Activated naive CD4-positive, alpha-beta T cell treated with anti-CD3 and anti-CD28 coated beads, Interleukin-2, amount 50 U/mL, for 24 hours (primary cell): ENCODE results near the gene FRMD1.

Experiments used
- H3K27ac Mint-ChIP-seq: one replicate; pipeline ENCODE4 v1.8.0; 2021; ENCODE audit warnings: mild to moderate bottlenecking, mixed read lengths
- H3K27me3 Mint-ChIP-seq: one replicate; pipeline ENCODE4 v1.8.0; 2021; ENCODE audit warnings: mixed read lengths
- H3K36me3 Mint-ChIP-seq: one replicate; pipeline ENCODE4 v1.8.0; 2021; ENCODE audit warnings: mixed read lengths
- H3K4me1 Mint-ChIP-seq: one replicate; pipeline ENCODE4 v1.8.0; 2021; ENCODE audit warnings: mixed read lengths
- H3K4me3 Mint-ChIP-seq: one replicate; pipeline ENCODE4 v1.8.0; 2021; ENCODE audit warnings: mild to moderate bottlenecking, mixed read lengths
- H3K9me3 Mint-ChIP-seq: one replicate; pipeline ENCODE4 v1.8.0; 2021; ENCODE audit warnings: mixed read lengths

FRMD1 gene

DNA sequence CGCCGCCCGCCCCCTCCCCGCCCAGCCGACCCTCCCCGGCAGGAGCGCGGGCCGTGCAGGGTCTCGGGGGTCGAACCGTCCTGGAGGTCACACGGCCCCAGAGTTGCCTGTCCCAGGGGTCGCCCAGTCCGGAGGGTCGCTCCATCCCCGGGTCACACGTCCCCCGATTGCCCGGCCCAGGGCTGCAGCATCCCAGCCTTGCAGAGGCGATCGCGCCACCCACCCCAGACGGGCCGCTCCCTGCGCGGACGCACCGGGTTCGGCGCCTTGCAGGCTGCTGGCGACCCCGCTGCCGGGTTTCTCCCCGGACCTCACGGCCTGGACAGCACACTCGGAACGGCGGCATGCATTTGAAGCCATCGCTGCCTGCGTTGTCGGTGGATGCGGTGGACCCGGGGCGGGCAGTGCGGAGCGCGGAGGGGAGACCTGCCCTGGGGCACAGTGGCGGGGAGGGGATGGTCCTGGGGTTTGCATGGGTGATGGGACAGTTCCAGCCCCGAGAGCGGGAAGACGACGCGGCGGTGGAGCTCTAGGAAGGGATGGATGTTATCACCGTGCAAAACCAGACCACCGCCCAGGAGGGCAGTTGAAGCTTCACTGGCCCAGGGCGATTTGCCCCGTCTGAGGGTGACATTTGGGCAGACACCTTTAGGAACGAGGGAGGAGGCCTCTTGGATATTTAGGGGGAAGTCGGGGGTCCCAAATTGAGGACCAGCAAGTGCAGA lies 22.7 kb upstream of the FRMD1 start:
- Mint-ChIP-seq H3K27me3 (peaks cover 33% of the 10 kb centered on the region), H3K27ac (no peak overlapping the region), H3K4me1 (no peaks in the 10 kb centered on the region), H3K9me3 (no peaks in the 10 kb centered on the region), H3K4me3 (no peak overlapping the region), H3K36me3 (no peaks in the 10 kb centered on the region)

DNA sequence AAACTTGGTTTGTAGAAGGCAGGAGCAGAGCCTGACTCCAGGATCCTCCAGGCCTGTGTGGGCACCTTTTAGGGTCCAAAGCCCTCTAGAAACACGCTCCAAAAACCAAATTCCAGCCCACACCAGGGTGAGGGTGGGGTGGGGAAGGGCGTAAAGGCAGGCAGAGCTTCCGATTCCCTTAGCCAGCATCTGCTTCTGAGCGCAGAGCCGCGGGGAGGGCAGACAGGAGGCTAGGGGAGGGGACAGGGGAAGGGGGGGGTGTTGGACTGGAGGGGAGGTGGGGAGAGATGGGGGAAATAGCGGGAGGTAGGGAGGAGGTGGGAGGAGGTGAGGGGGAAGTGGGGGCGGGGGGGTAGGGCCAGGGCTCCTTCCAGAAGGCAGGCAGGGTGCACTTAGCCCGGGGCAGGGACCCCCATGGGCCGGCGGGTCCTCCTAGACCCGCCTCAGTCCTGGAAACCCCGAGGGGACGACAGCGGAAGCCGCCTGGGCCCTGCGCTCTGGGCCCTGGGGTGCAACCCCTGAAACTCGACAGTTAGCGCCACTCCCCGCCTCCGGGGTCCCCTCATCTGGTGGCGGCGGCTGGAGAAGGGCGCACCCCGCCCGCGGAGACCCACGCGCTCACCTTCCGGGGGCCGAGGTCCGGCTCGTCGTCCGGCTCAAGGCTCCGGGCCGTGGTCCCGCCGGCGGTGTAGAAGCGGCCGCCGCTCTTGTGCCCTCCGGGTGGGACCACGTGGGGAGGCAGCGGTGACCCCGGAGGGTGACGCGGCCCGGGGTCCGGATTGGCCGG lies 22.0 kb upstream of the FRMD1 start:
- Mint-ChIP-seq H3K4me1 (no peaks in the 10 kb centered on the region), H3K36me3 (no peaks in the 10 kb centered on the region), H3K4me3 (no peak overlapping the region), H3K27ac (no peak overlapping the region), H3K9me3 (no peaks in the 10 kb centered on the region), H3K27me3 (peaks cover 33% of the 10 kb centered on the region)

DNA sequence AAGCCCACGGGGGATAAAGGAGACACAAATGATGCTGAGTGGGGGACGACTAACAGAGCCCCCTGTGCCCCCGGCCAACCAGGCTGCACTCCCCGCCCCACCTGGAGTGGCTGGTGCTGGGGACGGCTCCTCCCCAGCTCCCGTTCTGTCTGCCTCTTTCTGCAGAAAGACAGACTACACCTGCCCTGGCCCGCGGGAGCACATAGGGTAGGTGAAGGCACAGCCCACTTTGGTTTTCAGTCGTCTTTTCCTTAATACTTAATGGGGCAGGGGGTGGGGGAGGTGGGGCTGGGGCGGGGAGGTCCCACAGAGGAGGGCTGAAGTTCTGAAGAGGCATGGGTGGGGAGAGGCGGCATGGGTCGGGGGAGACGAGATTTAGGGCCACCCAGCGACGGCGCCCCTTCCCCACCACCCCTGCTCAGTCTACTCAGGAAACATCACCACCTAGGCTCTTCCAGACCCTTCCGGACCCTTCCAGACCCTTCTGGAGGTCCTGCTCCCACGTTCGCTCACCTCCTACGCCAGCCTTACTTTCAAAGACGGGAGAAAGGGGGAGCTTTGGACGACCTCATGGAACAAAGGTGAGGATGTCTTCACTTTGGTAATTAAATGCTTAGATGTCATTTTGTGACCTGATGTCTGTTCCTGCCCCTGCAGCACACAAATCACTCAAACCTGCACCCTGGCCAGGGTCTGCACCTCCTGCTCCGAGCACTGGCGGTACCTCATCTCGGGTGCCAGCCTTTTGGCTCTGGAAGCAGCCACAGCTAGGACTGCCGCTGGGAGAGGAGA lies 21.2 kb upstream of the FRMD1 start:
- Mint-ChIP-seq H3K27me3 (peaks cover 30% of the 10 kb centered on the region), H3K27ac (no peak overlapping the region), H3K4me3 (no peak overlapping the region), H3K36me3 (no peaks in the 10 kb centered on the region), H3K4me1 (no peaks in the 10 kb centered on the region), H3K9me3 (no peaks in the 10 kb centered on the region)

DNA sequence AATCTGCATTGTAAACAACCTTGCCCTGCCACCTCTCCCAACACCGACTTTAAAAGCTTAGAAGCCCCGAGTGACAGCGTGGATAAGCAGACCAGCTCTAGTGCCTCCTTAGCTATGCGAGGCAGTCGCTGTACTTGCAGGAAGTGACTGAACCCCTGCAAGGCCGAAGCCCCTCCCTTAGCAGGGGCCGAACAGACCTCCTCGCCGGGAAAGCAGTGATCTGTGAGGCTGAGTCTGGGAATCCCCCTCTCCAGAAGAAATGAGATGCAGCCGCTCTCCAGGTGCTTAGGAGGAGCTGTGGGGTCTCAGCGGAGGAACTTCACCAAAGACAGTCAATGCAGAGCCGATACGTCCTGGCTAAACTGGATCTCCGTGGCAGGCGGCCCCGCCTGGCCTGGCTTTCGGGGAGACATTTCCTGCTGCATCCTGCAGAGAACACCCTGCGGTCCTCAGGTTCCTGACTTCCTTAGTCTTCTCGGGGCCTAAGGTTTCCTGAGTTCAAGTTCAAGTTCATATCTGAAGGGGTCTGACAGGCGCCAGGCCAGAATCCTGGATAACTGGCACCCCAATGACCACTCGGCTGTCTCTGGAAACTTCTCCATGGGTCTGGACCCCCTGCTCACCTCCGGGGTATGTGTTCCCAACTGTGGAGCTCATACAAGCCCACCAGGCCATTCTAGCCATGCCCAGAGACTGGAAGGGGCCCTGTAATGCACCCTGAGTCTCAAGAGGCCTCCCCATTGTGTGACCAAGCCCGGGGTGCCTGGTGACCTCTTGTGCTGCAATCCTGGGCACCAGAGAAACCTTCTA lies 20.4 kb upstream of the FRMD1 start:
- Mint-ChIP-seq H3K36me3 (no peaks in the 10 kb centered on the region), H3K27ac (no peak overlapping the region), H3K27me3 (peaks cover 24% of the 10 kb centered on the region), H3K4me1 (no peaks in the 10 kb centered on the region), H3K4me3 (no peak overlapping the region), H3K9me3 (no peaks in the 10 kb centered on the region)

DNA sequence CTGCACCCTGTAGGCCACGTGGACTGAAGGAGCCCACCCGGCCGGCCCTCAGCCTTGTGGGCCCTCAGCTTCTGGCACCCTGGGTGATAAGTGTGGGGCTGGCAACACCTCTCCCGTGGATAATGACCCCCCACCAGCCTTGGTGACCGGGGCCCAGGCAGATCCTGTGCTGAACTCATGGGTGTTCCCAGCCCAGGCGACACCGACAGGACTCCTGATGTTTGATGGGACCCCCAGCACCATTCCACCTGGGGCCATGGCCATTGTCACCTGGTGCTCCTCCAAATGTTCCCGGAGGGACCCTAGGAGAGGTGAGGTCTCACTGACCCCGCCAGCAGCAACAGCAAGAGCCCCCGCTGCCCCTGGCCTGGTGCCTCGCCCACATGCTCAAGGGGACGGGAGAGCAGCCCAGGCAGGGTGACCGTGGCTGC lies 19.4 kb upstream of the FRMD1 start:
- Mint-ChIP-seq H3K27me3 (peaks cover 21% of the 10 kb centered on the region), H3K4me3 (no peak overlapping the region), H3K36me3 (no peaks in the 10 kb centered on the region), H3K9me3 (no peaks in the 10 kb centered on the region), H3K27ac (no peak overlapping the region), H3K4me1 (no peaks in the 10 kb centered on the region)

DNA sequence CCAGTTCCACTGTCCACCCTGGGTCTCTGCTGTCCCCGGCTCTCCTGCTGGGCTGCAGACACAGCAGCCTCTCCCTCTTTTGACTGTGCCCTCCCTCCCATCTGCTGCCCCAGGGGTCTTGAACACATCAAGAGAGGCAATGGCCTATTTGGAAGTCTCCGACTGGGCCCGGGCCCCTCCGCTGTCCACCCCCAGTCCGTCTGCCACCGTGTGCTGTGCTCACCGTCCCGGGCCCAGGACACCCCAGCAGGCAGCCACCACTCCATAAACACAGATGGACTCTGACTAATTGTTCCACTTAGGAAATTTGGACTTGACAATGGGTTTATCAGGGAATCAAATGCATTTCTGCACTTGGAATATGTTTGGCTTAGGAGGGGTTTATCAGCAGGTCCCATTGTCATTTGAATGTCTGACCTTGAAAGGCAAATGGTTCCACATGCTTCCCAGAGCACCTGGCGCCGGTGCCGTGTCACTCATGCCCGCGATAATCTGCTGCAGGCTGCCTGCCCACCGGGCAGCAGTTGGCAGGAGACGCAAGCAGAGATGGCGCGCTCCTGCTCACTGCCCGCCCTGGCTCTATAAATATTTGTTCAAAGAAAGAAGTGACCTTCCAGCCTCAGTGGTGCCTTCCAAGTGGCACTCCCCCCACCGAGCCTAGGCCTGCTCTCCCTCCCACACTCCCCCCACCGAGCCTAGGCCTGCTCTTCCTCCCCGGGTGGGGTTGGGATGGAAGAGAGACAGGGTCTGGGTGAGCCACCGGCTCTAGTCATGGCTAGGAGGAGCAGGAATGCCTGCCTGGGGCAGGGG lies 18.8 kb upstream of the FRMD1 start:
- H3K36me3 Mint-ChIP-seq: no peaks in the 10 kb centered on the region
- H3K4me1 Mint-ChIP-seq: peaks cover under 1% of the 10 kb centered on the region
- no peak overlapping the region for H3K27ac Mint-ChIP-seq
- peaks cover 17% of the 10 kb centered on the region for H3K27me3 Mint-ChIP-seq
- H3K4me3 Mint-ChIP-seq: no peak overlapping the region
- H3K9me3 Mint-ChIP-seq: no peaks in the 10 kb centered on the region

DNA sequence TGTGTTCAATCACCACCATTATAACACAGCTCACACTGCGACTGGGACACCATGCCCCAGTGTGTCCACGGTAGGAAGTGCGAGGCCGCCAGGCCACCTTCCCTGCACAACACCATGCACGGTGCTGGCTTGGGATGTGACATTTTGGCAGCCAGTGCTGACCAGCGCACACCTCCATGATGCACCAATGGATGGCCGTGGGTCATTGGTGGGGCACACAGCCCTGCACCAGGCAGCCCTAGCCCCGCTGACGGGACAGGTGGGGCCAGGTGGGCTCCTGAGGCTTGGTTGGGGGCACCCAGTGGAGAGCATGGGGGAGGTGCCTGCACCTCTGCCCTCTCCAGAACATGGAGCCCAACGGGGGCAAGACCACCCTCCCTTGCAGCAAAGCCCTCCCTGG lies 18.2 kb upstream of the FRMD1 start:
- Mint-ChIP-seq H3K27ac (no peak overlapping the region), H3K27me3 (peaks cover 13% of the 10 kb centered on the region), H3K4me3 (no peak overlapping the region), H3K4me1 (peaks cover 3% of the 10 kb centered on the region), H3K9me3 (no peaks in the 10 kb centered on the region), H3K36me3 (no peaks in the 10 kb centered on the region)

DNA sequence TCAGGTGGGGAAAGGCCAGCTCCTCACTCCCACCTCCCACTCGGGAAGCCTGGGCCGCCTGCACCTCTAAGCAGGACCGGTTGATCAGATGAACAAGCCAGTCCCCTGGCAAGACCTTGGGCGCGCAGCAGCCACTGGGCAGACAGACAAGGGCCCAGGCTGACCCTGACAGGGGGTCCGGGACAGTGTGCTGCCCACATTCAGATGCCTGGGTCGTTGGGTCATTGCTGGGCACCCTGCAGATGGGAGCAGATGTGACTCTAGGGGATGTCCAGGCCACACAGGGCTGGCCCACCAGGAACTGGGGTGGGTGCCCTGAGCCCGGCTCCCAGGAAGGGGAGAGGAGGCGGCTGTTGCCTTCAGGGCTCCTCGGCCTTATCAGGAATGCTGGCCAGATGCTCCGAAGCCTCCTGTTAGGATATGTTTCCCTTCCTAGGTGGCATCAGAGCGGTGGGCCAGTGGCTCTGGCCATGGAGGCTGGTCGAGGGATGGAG lies 17.3 kb upstream of the FRMD1 start:
- Mint-ChIP-seq H3K36me3 (no peaks in the 10 kb centered on the region), H3K4me1 (peaks cover 3% of the 10 kb centered on the region), H3K27ac (no peak overlapping the region), H3K27me3 (peaks cover 8% of the 10 kb centered on the region), H3K4me3 (no peak overlapping the region), H3K9me3 (no peaks in the 10 kb centered on the region)

DNA sequence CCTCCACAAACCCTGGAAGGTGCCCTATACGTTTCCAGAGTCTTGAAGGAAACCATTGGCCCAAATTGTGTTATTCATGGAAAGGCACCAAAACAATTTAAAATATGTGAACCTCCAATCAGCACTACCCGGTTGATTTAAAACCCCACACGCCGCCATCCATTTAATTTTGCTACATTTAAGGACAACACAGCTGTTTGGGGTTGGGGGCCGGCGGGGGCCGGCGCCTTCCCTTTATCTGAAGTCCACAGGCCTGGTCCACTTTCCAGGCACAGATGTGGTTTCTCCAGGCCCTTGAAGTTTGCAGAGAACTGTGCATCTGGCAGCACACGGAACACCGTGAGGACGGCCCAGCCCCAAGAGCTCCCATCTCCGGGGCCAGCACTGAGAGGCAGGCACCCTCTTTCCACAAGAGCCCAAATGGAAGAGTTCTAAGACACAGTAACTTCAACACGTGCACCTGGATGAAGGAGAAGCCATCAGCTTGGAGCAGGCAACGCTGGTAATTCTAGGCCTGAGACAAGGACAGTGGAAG lies 16.8 kb upstream of the FRMD1 start:
- H3K4me3 Mint-ChIP-seq: no peak overlapping the region
- no peaks in the 10 kb centered on the region for H3K9me3 Mint-ChIP-seq
- no peak overlapping the region for H3K27ac Mint-ChIP-seq
- peaks cover 3% of the 10 kb centered on the region for H3K4me1 Mint-ChIP-seq
- peaks cover 8% of the 10 kb centered on the region for H3K27me3 Mint-ChIP-seq
- H3K36me3 Mint-ChIP-seq: no peaks in the 10 kb centered on the region

DNA sequence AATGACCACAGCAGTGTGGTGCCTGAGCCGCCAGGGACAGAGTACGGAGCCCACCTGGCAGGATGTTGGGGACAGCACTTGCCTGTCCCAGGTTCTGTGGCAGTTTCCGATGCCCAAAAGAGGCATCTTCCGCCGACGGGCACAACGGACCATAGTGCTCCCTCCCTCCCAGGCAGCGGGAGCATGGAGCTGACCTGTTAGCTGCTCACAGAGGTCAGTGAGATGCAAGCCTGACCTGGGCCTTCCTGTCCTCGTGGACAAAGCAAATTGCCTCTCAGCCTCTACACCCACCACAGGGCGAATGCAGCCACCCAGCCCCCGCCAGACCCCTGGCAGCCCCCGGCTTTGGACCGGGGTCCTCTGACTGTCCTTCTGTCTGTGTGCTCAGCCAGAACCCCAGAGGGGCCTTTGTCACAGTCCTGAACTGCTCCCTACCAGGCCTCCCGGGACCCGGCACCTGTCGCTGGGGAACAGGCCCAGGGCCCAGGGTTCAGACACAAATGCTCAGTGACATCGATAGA lies 16.2 kb upstream of the FRMD1 start:
- peaks cover 4% of the 10 kb centered on the region for H3K27me3 Mint-ChIP-seq
- no peaks in the 10 kb centered on the region for H3K9me3 Mint-ChIP-seq
- no peak overlapping the region for H3K27ac Mint-ChIP-seq
- H3K36me3 Mint-ChIP-seq: no peaks in the 10 kb centered on the region
- H3K4me3 Mint-ChIP-seq: no peak overlapping the region
- H3K4me1 Mint-ChIP-seq: peaks cover 3% of the 10 kb centered on the region

DNA sequence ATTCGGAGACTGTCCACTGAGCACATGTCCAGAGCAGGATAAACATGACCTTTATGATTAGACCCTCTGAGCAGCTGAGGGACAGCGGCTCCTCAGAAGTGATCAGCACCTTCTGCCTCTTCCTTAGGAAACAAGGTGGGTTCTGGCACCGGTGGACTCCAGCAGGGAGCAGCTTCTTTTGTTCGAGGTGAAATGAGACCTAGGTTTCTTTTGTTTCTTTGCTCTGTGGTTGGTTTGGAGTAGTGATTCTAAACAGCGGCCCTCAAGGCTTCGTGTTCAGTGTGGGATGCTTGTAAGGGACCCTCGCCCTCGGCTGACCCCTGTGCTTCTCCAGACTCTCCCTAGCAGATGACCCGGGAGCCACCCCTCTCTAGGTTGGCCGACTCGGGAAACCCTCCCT lies 14.6 kb upstream of the FRMD1 start:
- H3K9me3 Mint-ChIP-seq: no peaks in the 10 kb centered on the region
- H3K4me3 Mint-ChIP-seq: no peak overlapping the region
- H3K27ac Mint-ChIP-seq: no peak overlapping the region
- no peaks in the 10 kb centered on the region for H3K36me3 Mint-ChIP-seq
- H3K4me1 Mint-ChIP-seq: peaks cover 3% of the 10 kb centered on the region
- peaks cover 2% of the 10 kb centered on the region for H3K27me3 Mint-ChIP-seq

DNA sequence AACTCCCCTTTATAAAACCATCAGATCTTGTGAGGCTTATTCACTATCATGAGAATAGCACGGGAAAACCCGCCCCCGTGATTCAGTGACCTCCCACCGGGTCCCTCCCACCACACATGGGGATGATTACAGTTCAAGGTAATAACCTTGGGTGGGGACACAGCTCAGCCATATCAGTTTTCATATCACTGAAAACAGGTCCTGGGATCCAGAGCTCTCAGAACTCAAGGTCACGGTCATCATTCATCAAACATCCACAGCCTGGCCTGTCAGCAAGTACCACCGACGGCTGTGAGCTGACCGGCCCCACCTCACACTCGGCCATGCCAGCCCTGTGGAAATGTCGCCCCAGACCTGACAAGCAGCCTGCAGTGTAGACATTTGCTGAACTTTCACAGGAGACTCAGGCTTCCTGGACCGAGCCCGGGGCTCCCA lies 14.1 kb upstream of the FRMD1 start:
- Mint-ChIP-seq H3K27ac (no peak overlapping the region), H3K36me3 (no peaks in the 10 kb centered on the region), H3K9me3 (no peaks in the 10 kb centered on the region), H3K27me3 (peaks cover 2% of the 10 kb centered on the region), H3K4me1 (peaks cover 3% of the 10 kb centered on the region), H3K4me3 (no peak overlapping the region)

DNA sequence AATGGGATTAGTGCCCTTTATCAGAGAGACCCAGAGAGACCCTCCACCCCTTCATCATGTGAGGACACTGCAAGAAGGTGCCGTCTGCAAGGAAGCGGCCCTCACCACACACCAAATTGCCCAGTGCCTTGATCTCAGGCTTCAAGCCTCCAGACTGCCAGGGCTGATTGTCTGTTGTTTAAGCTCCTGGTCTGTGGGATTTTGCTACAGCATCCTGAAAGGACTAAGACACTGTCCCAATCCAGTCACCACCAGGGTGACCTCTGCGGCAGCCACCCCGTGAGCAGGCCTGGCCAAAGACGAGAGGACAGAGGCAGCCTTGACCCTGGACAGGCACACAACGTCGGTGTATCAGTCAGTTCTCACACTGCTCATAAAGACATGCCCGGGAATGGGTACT lies 13.5 kb upstream of the FRMD1 start:
- Mint-ChIP-seq H3K27me3 (no peaks in the 10 kb centered on the region), H3K4me1 (peaks cover 3% of the 10 kb centered on the region), H3K9me3 (no peaks in the 10 kb centered on the region), H3K36me3 (no peaks in the 10 kb centered on the region), H3K27ac (no peak overlapping the region), H3K4me3 (no peak overlapping the region)
